MCF 10A (cell line): ENCODE measurements around the gene SDK1. TPM values are rescaled to one million over a fixed set of nuclear protein-coding genes. Genes with fewer than 3 reads are reported as not detected.

Experiments
- BruUV-seq: library from RNA; stranded (reverse); fragments of 400-500 nt; replicated peaks from 2 replicates; lab custom pipeline; 2021; lab: Mats Ljungman, UMichigan
- CTCF ChIA-PET: fragments of 300-600 bp; sonication (Branson Sonifier 250); formaldehyde crosslinking; extraction: SDS; loops from one replicate; lab custom pipeline; 2021; ENCODE audit warnings: antibody characterized with exemption, inconsistent platforms; lab: Yijun Ruan, JAX
- POLR2A ChIA-PET: fragments of 300-600, 350-650 bp; sonication (Branson Sonifier 250); formaldehyde crosslinking; extraction: SDS; loops from one replicate; lab custom pipeline; 2020; ENCODE audit warnings: antibody characterized with exemption, inconsistent platforms; lab: Yijun Ruan, JAX
- DNase-seq: peaks from one replicate; pipeline ENCODE4 v3.0.0-alpha.2; 2018; ENCODE audit not compliant: unreplicated experiment
- H3K27ac Mint-ChIP-seq: one replicate; pipeline ENCODE4 v1.8.0; 2022; ENCODE audit warnings: mild to moderate bottlenecking, low read depth, mixed read lengths; ENCODE audit not compliant: unreplicated experiment
- H3K27me3 Mint-ChIP-seq: one replicate; pipeline ENCODE4 v1.8.0; 2022; ENCODE audit warnings: mixed read lengths; ENCODE audit not compliant: insufficient read depth, unreplicated experiment
- H3K36me3 Mint-ChIP-seq: one replicate; pipeline ENCODE4 v1.8.0; 2022; ENCODE audit warnings: mild to moderate bottlenecking, moderate library complexity, mixed read lengths; ENCODE audit not compliant: insufficient read depth, unreplicated experiment
- H3K4me1 Mint-ChIP-seq: one replicate; pipeline ENCODE4 v1.8.0; 2022; ENCODE audit warnings: mixed read lengths; ENCODE audit not compliant: insufficient read depth, unreplicated experiment
- H3K4me3 Mint-ChIP-seq: one replicate; pipeline ENCODE4 v1.8.0; 2022; ENCODE audit warnings: mild to moderate bottlenecking, moderate library complexity, mixed read lengths; ENCODE audit not compliant: unreplicated experiment
- H3K9me3 Mint-ChIP-seq: one replicate; pipeline ENCODE4 v1.8.0; 2022; ENCODE audit warnings: mixed read lengths; ENCODE audit not compliant: unreplicated experiment
- CTCF ChIP-seq: fragments of 200-600 bp; IDR thresholded peaks from one replicate; pipeline ENCODE4 v1.8.0; 2022; ENCODE audit warnings: antibody characterized with exemption, mild to moderate bottlenecking; ENCODE audit not compliant: unreplicated experiment
- intact Hi-C: fragments of 100-400 bp; cut with micrococcal nuclease; formaldehyde crosslinking; loops from 2 replicates; pipeline ENCODE4 v1.14.1; 2022
- total RNA-seq: library from RNA; stranded (reverse); gene quantifications from 2 replicates; pipeline ENCODE4 v1.2.3, GENCODE V29; 2022

The SDK1 gene
- total RNA-seq, 1 experiment from 2014 or later, result 3.3 TPM

DNA sequence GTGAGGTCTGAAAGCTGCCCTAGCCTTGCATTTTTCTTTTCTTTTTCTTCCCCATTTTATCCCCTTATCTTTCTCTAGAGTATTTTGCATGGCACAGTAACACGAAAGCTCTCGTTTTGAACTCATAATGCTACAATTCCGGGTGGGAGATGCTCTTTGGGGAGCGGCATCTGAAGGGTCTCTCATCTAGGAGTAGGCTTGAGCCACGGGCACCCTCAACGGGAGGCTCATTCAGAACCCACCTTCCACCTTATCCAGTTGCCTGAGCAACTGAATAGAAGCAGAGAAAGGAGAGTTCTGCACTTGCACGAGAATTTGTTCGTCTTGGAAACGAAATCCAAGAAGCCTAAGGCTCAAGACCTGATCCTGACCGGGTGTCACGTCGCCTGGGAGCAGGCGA is 777.5 kb downstream of the SDK1 start:
- no peak overlapping the region for H3K4me3 Mint-ChIP-seq
- POLR2A ChIA-PET, result interaction anchor here (0.6 kb wide), 1 partner anchor 143 kb away, joined by 3 read pairs; no protein-coding TSS in a partner anchor
- intact Hi-C loops, result no loop called here
- no TSS peak for BruUV-seq
- no peaks in the 10 kb centered on the region for H3K36me3 Mint-ChIP-seq
- TF ChIP-seq CTCF, result no peak
- H3K9me3 Mint-ChIP-seq, result no peaks in the 10 kb centered on the region
- CTCF ChIA-PET, result no interaction called here
- no peak for DNase-seq
- peaks cover 11% of the 10 kb centered on the region for H3K27me3 Mint-ChIP-seq
- H3K27ac Mint-ChIP-seq, result no peak overlapping the region
- no peaks in the 10 kb centered on the region for H3K4me1 Mint-ChIP-seq

GRCh38 chr7:4079366-4079765 is 778.3 kb downstream of the SDK1 start:
- CTCF ChIA-PET, result interaction anchor here (0.5 kb wide), 1 partner anchor 1140 kb away, joined by 3 read pairs; no protein-coding TSS in a partner anchor
- Mint-ChIP-seq H3K27me3 (peaks cover 11% of the 10 kb centered on the region), H3K27ac (no peak overlapping the region), H3K9me3 (no peaks in the 10 kb centered on the region), H3K4me3 (no peak overlapping the region), H3K36me3 (no peaks in the 10 kb centered on the region), H3K4me1 (no peaks in the 10 kb centered on the region)
- TF ChIP-seq CTCF, result no peak
- no TSS peak for BruUV-seq
- no peak for DNase-seq
- POLR2A ChIA-PET, result no interaction called here
- intact Hi-C loops, result no loop called here

GRCh38 chr7:4079956-4080355 is 778.9 kb downstream of the SDK1 start:
- H3K27me3 Mint-ChIP-seq, result peaks cover 11% of the 10 kb centered on the region
- no peak overlapping the region for H3K4me3 Mint-ChIP-seq
- H3K36me3 Mint-ChIP-seq, result no peaks in the 10 kb centered on the region
- TF ChIP-seq CTCF, result no peak
- ChIA-PET CTCF (no interaction called here), POLR2A (no interaction called here)
- intact Hi-C loops, result no loop called here
- no peaks in the 10 kb centered on the region for H3K4me1 Mint-ChIP-seq
- H3K9me3 Mint-ChIP-seq, result no peaks in the 10 kb centered on the region
- no TSS peak for BruUV-seq
- DNase-seq, result no peak
- no peak overlapping the region for H3K27ac Mint-ChIP-seq

- no TSS peak for BruUV-seq
- Mint-ChIP-seq H3K9me3 (no peaks in the 10 kb centered on the region), H3K36me3 (no peaks in the 10 kb centered on the region), H3K27me3 (peaks cover 11% of the 10 kb centered on the region), H3K4me1 (no peaks in the 10 kb centered on the region), H3K4me3 (no peak overlapping the region), H3K27ac (no peak overlapping the region)
- no peak for DNase-seq
- no peak for TF ChIP-seq CTCF
- CTCF ChIA-PET, result no interaction called here
- intact Hi-C loops, result no loop called here
- POLR2A ChIA-PET, result no interaction called here
Measured at GRCh38 chr7:4080954-4081353, 779.9 kb downstream of the SDK1 start.
